Lower lobe of right lung (tissue), 2 donors: ENCODE results near the gene HTRA3. TPM values are rescaled to one million over a fixed set of nuclear protein-coding genes. Genes with fewer than 3 reads are reported as not detected.

Source experiments
- ATAC-seq, 2 donors: fragments of 200-7000 bp; cut with Tn5 transposase; one replicate each; pipeline ENCODE4 v1.9.1; 2020 to 2022; ENCODE audit warnings: mild to moderate bottlenecking in 2 of 2, moderate library complexity in 2 of 2
- DNase-seq: peaks from one replicate; pipeline ENCODE4 v3.0.0-alpha.2; 2020
- H3K27ac ChIP-seq: fragments of 200-600 bp; one replicate; pipeline ENCODE4 v1.8.0; 2022
- H3K27me3 ChIP-seq: fragments of 200-600 bp; one replicate; pipeline ENCODE4 v1.8.0; 2022; ENCODE audit warnings: low read depth
- H3K36me3 ChIP-seq: fragments of 200-600 bp; one replicate; pipeline ENCODE4 v1.8.0; 2022; ENCODE audit warnings: mild to moderate bottlenecking
- H3K4me1 ChIP-seq: fragments of 200-600 bp; one replicate; pipeline ENCODE4 v1.8.0; 2022
- H3K4me3 ChIP-seq: fragments of 200-600 bp; one replicate; pipeline ENCODE4 v1.8.0; 2022; ENCODE audit warnings: mild to moderate bottlenecking
- H3K9me3 ChIP-seq: fragments of 200-600 bp; one replicate; pipeline ENCODE4 v1.8.0; 2022
- intact Hi-C: fragments of 100-400 bp; cut with DNase I; formaldehyde crosslinking; loops from one replicate; pipeline ENCODE4 v1.11.0; 2022
- total RNA-seq: library from RNA; stranded (reverse); fragmentation: NEBNext Ultra II Directional; extraction: Animal tissue kit (Norgen Biotek cat#: 25700); gene quantifications from one replicate; pipeline ENCODE4 v1.2.1, GENCODE V29; 2021
- TF ChIP-seq, protein P1 (sequence below): fragments of 200-600 bp; IDR thresholded peaks from one replicate; pipeline ENCODE4 v1.8.0; 2022; ENCODE audit warnings: antibody characterized with exemption, mild to moderate bottlenecking
- donor health status: DM: no; HTN: yes; CAD: no; lungs with severe emphysema.

HTRA3 gene
- total RNA-seq, 1 donor from 2014 or later = 15.5 TPM

DNA sequence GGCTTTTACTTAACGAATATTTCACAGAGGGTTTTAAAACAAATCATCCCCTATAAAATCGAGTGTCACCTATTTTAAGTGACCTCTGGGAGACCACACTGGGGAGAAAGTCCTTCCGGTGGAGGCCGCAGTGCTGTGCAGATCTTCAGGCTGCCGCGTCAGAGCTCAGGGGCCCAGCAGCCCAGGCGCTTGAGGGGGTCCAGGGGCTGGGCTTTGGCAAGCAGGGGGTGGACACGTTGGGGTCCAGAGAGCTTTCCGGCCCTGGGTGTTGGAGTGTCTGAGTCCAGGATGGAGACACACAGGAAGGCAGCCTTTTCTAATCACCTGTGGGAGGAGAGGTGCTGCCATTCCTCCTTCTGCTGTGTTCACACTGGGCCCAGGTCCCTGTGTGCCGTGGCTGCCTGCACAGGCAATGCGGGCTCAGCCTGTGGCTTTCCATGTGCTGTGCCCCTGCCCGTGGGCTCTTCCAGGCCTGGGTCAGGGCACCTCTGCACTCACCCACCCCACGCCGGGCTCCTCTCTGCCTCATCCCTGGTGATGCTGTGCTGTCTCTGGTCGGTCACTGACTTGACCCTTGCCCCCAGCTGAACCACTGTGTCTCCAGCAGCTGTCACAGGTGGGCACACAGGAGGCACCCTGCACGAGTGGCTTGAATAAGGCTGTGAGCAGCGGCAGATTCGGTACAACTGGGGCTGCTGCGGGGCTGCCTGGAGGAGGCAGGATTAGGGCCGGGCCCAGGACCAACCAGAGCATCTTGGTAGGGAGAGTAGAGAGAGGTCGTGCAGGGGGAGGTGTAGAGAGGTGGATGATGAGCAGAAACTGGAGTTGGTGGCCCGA, 10.0 kb downstream of the HTRA3 start:
- Histone ChIP-seq H3K9me3 (no peaks in the 10 kb centered on the region), H3K4me1 (peaks cover 32% of the 10 kb centered on the region), H3K4me3 (no peak overlapping the region), H3K27ac (no peak overlapping the region), H3K36me3 (no peaks in the 10 kb centered on the region), H3K27me3 (no peaks in the 10 kb centered on the region)
- no peak for DNase-seq
- ATAC-seq = no peak
- intact Hi-C loops = no loop called here
- TF ChIP-seq, protein P1, sequence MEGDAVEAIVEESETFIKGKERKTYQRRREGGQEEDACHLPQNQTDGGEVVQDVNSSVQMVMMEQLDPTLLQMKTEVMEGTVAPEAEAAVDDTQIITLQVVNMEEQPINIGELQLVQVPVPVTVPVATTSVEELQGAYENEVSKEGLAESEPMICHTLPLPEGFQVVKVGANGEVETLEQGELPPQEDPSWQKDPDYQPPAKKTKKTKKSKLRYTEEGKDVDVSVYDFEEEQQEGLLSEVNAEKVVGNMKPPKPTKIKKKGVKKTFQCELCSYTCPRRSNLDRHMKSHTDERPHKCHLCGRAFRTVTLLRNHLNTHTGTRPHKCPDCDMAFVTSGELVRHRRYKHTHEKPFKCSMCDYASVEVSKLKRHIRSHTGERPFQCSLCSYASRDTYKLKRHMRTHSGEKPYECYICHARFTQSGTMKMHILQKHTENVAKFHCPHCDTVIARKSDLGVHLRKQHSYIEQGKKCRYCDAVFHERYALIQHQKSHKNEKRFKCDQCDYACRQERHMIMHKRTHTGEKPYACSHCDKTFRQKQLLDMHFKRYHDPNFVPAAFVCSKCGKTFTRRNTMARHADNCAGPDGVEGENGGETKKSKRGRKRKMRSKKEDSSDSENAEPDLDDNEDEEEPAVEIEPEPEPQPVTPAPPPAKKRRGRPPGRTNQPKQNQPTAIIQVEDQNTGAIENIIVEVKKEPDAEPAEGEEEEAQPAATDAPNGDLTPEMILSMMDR = no peak

DNA sequence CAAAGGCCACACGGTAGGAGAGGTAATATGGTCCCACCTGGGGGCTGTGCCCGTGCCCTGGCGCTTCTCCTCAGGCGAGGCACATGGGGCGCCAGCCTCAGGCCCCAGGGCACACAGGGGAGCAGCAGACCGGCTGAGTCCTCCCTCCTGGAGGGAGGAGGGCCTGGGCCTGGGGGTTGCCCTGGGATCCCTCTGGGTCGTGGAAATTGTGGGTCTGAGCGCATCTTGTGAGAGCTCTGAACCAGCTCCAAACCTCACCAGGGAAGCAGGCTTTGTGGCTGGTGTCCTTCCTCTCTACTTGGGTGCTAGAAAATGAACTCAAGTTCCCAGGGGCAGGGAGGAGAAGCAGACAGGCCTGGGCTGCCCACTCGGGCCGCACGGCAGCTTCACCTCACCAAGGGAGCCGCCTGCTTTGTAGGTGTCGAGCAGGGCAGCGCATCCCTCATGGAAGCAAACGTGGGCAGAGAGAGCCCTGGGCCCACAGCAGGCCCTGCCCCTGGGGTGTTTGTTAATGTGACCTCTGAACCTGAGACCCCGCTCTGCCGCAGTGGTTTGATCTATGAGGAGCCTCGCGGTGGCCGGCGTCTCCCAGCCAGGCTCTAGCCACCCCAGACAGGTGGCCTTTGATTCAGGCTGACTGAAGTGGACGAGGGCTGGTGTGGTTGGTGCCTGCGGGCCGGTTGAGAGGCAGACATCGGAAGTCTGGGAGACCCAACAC, 10.8 kb downstream of the HTRA3 start:
- TF ChIP-seq, protein P1 = no peak
- H3K27ac ChIP-seq = no peak overlapping the region
- intact Hi-C loops = no loop called here
- ATAC-seq (no peak), DNase-seq (no peak)
- H3K4me1 ChIP-seq = peaks cover 25% of the 10 kb centered on the region
- H3K4me3 ChIP-seq = no peak overlapping the region
- no peaks in the 10 kb centered on the region for H3K36me3 ChIP-seq
- H3K27me3 ChIP-seq = no peaks in the 10 kb centered on the region
- H3K9me3 ChIP-seq = no peaks in the 10 kb centered on the region

DNA sequence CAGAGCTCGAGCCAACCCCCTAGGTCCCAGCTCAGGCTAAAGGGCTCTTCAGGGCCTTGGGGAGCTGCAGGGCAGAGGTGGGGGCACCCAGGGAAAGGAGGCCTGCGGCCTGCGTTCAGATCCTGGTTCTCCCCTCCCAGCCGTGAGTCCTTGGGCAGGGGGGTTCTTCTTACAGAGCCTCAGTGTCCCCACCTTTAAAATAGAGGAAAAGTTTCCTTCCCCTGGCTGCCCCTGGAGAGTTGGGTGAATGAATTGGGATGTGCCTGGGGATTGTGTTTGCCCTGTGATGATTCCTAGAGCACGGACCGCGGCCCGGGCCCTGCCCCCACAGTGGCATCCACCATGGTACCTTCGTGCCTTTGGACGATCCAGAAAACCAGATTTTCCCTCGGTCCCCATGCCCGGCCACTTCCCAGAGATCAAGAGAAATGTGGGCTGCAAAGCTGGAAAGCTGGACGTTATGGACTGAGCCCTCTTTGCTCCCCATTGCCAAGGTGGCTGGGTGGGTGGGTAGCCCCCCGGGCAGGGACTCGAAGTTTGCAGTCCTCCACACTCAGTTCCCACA, 11.4 kb downstream of the HTRA3 start:
- TF ChIP-seq, protein P1 = no peak
- H3K4me3 ChIP-seq = no peak overlapping the region
- no peak for ATAC-seq
- no peak for DNase-seq
- intact Hi-C loops = no loop called here
- no peaks in the 10 kb centered on the region for H3K9me3 ChIP-seq
- no peaks in the 10 kb centered on the region for H3K36me3 ChIP-seq
- H3K27me3 ChIP-seq = no peaks in the 10 kb centered on the region
- no peak overlapping the region for H3K27ac ChIP-seq
- H3K4me1 ChIP-seq = peaks cover 20% of the 10 kb centered on the region

DNA sequence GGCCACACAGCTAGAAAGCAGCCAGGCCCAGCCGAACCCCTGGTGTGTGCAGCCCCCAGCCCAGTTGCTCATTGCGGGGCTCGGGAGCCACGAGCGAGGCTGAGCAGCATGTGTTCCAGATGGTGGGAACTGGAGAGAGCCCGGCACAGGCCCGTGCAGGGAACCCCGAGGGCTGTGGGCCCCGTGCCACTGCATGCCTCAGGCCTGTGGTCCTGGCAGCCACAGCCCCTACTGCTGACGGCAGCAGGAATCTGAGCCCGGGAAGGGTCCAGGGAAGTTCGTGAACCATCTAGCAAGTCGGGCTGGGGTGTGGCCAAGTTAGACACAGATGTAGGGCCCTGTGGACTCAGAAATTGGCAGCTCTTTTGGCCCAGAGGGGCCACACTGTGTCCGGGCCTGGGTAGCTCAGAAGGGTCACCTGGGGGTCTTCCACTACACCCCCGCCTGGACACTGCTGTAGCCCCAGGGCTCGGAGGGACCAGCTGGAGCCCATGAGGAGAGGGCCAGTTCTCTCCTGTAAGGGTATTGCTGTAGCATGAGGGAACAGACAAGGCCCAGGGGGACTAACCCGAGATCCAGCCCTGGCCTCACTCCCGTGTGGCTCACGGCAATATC, 12.1 kb downstream of the HTRA3 start:
- DNase-seq = peak; percentile 59
- peaks cover 13% of the 10 kb centered on the region for H3K4me1 ChIP-seq
- H3K27me3 ChIP-seq = no peaks in the 10 kb centered on the region
- ATAC-seq = peak; percentile 7 to 62
- H3K4me3 ChIP-seq = no peak overlapping the region
- H3K36me3 ChIP-seq = no peaks in the 10 kb centered on the region
- no peaks in the 10 kb centered on the region for H3K9me3 ChIP-seq
- TF ChIP-seq, protein P1 = no peak
- intact Hi-C loops = no loop called here
- no peak overlapping the region for H3K27ac ChIP-seq

DNA sequence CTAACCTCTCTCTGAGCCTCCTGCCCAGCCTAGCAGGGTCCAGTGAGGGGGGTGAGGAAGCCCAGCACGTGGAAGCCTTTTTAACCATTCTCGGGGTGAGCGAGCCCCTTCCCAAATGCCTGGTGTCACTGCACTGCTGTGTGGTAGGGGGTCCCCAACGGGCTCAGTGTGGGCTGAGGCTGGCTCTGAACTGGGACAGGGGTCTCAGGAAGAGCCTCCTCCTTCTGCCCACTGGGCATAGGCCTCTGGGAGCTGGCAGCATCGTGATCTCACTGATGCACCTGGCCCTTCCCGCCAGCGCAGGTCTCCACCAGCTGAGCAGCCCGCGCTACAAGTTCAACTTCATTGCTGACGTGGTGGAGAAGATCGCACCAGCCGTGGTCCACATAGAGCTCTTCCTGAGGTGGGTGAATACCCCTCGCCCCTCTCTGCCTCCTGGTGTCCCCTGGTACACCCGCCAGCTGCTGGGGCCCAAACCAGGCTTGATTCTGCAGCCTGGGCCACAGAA, 12.6 kb downstream of the HTRA3 start:
- intact Hi-C loops = no loop called here
- Histone ChIP-seq H3K27ac (no peak overlapping the region), H3K27me3 (no peaks in the 10 kb centered on the region), H3K4me1 (peaks cover 8% of the 10 kb centered on the region), H3K4me3 (no peak overlapping the region), H3K36me3 (no peaks in the 10 kb centered on the region), H3K9me3 (no peaks in the 10 kb centered on the region)
- no peak for ATAC-seq
- TF ChIP-seq, protein P1 = no peak
- no peak for DNase-seq
